RWPE2 (cell line): Measurements from ENCODE around the gene SUN2.
A peak's percentile ranks its signal among the peaks of the same experiment; 100 is the strongest.

ENCODE experiments used
- ATAC-seq: fragments of 200-7000 bp; cut with Tn5 transposase; 3 replicates; pipeline ENCODE4 v1.9.1; 2021; ENCODE audit warnings: low read depth
- DNase-seq: peaks from one replicate; pipeline ENCODE4 v3.0.0-alpha.2; 2020; ENCODE audit warnings: low spot score
- H3K27ac ChIP-seq: fragments of 450-650 bp; 2 replicates; pipeline ENCODE4 v1.5.1; 2017; ENCODE audit warnings: mild to moderate bottlenecking; ENCODE audit not compliant: poor library complexity, severe bottlenecking
- H3K27me3 ChIP-seq: fragments of 250-450 bp; sonication (Bioruptor Pico); 2 replicates; pipeline ENCODE4 v1.5.1; 2021; ENCODE audit warnings: mild to moderate bottlenecking, moderate library complexity; ENCODE audit not compliant: insufficient read depth, poor library complexity, severe bottlenecking
- H3K36me3 ChIP-seq: fragments of 250-450 bp; sonication (Bioruptor Pico); 2 replicates; pipeline ENCODE4 v1.5.1; 2020; ENCODE audit warnings: low read depth, mild to moderate bottlenecking, moderate library complexity
- H3K4me1 ChIP-seq: fragments of 250-450 bp; sonication (Bioruptor Pico); 2 replicates; pipeline ENCODE4 v1.5.1; 2021; ENCODE audit warnings: mild to moderate bottlenecking, moderate library complexity; ENCODE audit not compliant: insufficient read depth, poor library complexity, severe bottlenecking
- H3K4me3 ChIP-seq: fragments of 250-450 bp; sonication (Bioruptor Pico); 2 replicates; pipeline ENCODE4 v1.5.1; 2021; ENCODE audit warnings: mild to moderate bottlenecking, moderate library complexity; ENCODE audit not compliant: severe bottlenecking
- H3K9me3 ChIP-seq: fragments of 250-450 bp; sonication (Bioruptor Pico); 2 replicates; pipeline ENCODE4 v1.5.1; 2021; ENCODE audit warnings: mild to moderate bottlenecking, moderate library complexity; ENCODE audit not compliant: severe bottlenecking
- CTCF ChIP-seq: fragments of 450-650 bp; IDR thresholded peaks from one replicate; pipeline ENCODE4 v1.5.1; 2017; ENCODE audit warnings: mild to moderate bottlenecking, moderate library complexity; ENCODE audit not compliant: poor library complexity, severe bottlenecking

Gene SUN2

GRCh38 chr22:38755155-38755910 lies 465 bp downstream of the SUN2 start:
- TF ChIP-seq CTCF: no peak
- Histone ChIP-seq H3K4me3 (peak overlapping the region; percentile 77), H3K9me3 (no peaks in the 10 kb centered on the region), H3K36me3 (peaks cover 37% of the 10 kb centered on the region), H3K27me3 (no peaks in the 10 kb centered on the region), H3K4me1 (peaks cover 14% of the 10 kb centered on the region), H3K27ac (peak overlapping the region; percentile 90)
- ATAC-seq: peak; percentile 40
- no peak for DNase-seq

GRCh38 chr22:38754751-38755154 lies 1.0 kb downstream of the SUN2 start:
- Histone ChIP-seq H3K9me3 (no peaks in the 10 kb centered on the region), H3K27ac (peak overlapping the region; percentile 90), H3K4me3 (peak overlapping the region; percentile 77), H3K4me1 (peaks cover 14% of the 10 kb centered on the region), H3K27me3 (no peaks in the 10 kb centered on the region), H3K36me3 (peaks cover 43% of the 10 kb centered on the region)
- ATAC-seq: peak; percentile 12; the same call in 1 of the 3 replicates
- DNase-seq: no peak
- no peak for TF ChIP-seq CTCF

GRCh38 chr22:38753948-38754750 lies 1.6 kb downstream of the SUN2 start:
- no peak for TF ChIP-seq CTCF
- ATAC-seq (peak; percentile 38), DNase-seq (no peak)
- H3K4me1 ChIP-seq: peaks cover 17% of the 10 kb centered on the region
- peak overlapping the region; percentile 77 for H3K4me3 ChIP-seq
- H3K9me3 ChIP-seq: no peaks in the 10 kb centered on the region
- H3K27me3 ChIP-seq: no peaks in the 10 kb centered on the region
- peak overlapping the region; percentile 90 for H3K27ac ChIP-seq
- peaks cover 49% of the 10 kb centered on the region for H3K36me3 ChIP-seq

GRCh38 chr22:38751422-38752346 lies 4.1 kb downstream of the SUN2 start:
- Histone ChIP-seq H3K36me3 (peaks cover 70% of the 10 kb centered on the region), H3K27ac (peak overlapping the region; percentile 9), H3K4me1 (peaks cover 18% of the 10 kb centered on the region), H3K4me3 (no peak overlapping the region), H3K9me3 (no peaks in the 10 kb centered on the region), H3K27me3 (no peaks in the 10 kb centered on the region)
- no peak for TF ChIP-seq CTCF
- DNase-seq (no peak), ATAC-seq (no peak; the same call in 2 of the 3 replicates)
